B cell (primary cell): ENCODE measurements around the gene TRIM41.

Source experiments
- CTCF ChIP-seq: fragments of 200-600 bp; IDR thresholded peaks from one replicate; pipeline ENCODE4 v1.8.0; 2022; ENCODE audit warnings: antibody characterized with exemption, mild to moderate bottlenecking
- EZH2 ChIP-seq: IDR thresholded peaks from 2 replicates; pipeline ENCODE4 v1.6.1; 2012; ENCODE audit warnings: borderline replicate concordance, low read depth, mild to moderate bottlenecking, moderate library complexity, low read length; ENCODE audit not compliant: insufficient read depth, poor library complexity, severe bottlenecking

- TF ChIP-seq CTCF, result no peak
- TF ChIP-seq EZH2, result no peak
Observed at GRCh38 chr5:181281984-181282316, 58.9 kb downstream of the TRIM41 start.
